OCI-LY3 (cell line): ENCODE measurements around the gene SMIM14.

Experiments
- EZH2phosphoT487 ChIP-seq: fragments of 200-600 bp; shearing (Covaris generic); IDR thresholded peaks from 2 replicates; pipeline ENCODE4 v1.6.1; 2018; ENCODE audit warnings: antibody characterized with exemption, mixed run types, low read depth
- TF ChIP-seq, protein P1 (sequence below): fragments of 200-600, 300-600 bp; sonication (generic); IDR thresholded peaks from 2 replicates; pipeline ENCODE4 v1.5.1; 2014; ENCODE audit warnings: antibody characterized with exemption, low read length, low read depth

- TF ChIP-seq, protein P1, sequence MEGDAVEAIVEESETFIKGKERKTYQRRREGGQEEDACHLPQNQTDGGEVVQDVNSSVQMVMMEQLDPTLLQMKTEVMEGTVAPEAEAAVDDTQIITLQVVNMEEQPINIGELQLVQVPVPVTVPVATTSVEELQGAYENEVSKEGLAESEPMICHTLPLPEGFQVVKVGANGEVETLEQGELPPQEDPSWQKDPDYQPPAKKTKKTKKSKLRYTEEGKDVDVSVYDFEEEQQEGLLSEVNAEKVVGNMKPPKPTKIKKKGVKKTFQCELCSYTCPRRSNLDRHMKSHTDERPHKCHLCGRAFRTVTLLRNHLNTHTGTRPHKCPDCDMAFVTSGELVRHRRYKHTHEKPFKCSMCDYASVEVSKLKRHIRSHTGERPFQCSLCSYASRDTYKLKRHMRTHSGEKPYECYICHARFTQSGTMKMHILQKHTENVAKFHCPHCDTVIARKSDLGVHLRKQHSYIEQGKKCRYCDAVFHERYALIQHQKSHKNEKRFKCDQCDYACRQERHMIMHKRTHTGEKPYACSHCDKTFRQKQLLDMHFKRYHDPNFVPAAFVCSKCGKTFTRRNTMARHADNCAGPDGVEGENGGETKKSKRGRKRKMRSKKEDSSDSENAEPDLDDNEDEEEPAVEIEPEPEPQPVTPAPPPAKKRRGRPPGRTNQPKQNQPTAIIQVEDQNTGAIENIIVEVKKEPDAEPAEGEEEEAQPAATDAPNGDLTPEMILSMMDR = no peak
- TF ChIP-seq EZH2phosphoT487 = no peak
Observed at GRCh38 chr4:39635023-39635422, 3.6 kb downstream of the SMIM14 start.
